Pancreas (tissue), 10 donors: ENCODE data around the gene NUTM2E. TPM values are rescaled to one million over a fixed set of nuclear protein-coding genes. Genes with fewer than 3 reads are reported as not detected.
"Not testable (repeated sequence)": the region's sequence is repeated elsewhere in the genome, so short reads cannot be mapped to it uniquely, and the experiment has no call there.

Source experiments
- ATAC-seq, 4 donors: fragments of 200-7000 bp; cut with Tn5 transposase; one replicate each; pipeline versions ENCODE4 v1.8.0 to v1.9.1; 2020; ENCODE audit warnings: mild to moderate bottlenecking in 4 of 4, moderate library complexity in 4 of 4
- DNase-seq, 6 donors: peaks; one replicate each; pipeline ENCODE4 v3.0.0-alpha.2; 2020
- FAIRE-seq: peaks from 2 replicates; lab custom pipeline; 2012; peaks lifted over from hg19 to GRCh38; lab: Jason Lieb, UNC
- H3K27ac ChIP-seq, 4 donors: fragments of 200-600 bp; sonication (generic); 1 replicate in 3 of 4; 2 replicates in 1 of 4; pipeline versions ENCODE4 v1.5.0 to v1.8.0; 2020
- H3K27me3 ChIP-seq, 4 donors: fragments of 200-600 bp; one replicate each; pipeline ENCODE4 v1.8.0; 2021
- H3K36me3 ChIP-seq, 3 donors: fragments of 200-600 bp; sonication (generic) in 1 of 3; one replicate each; pipeline versions ENCODE4 v1.5.0 to v1.8.0; 2020 to 2021
- H3K4me1 ChIP-seq, 3 donors: fragments of 200-600 bp; one replicate each; pipeline ENCODE4 v1.8.0; 2021
- H3K4me3 ChIP-seq, 4 donors: fragments of 200-600 bp; sonication (generic) in 2 of 4; one replicate each; pipeline versions ENCODE4 v1.5.0 to v1.8.0; 2020 to 2021
- H3K9me3 ChIP-seq, 4 donors: fragments of 200-600 bp; one replicate each; pipeline ENCODE4 v1.8.0; 2021
- WGBS, 2 donors: extraction: QIAGEN DNeasy Blood & Tissue Kit; methylation state at CpG; one replicate each; pipeline ENCODE4 v1.1.7; 2013; 5-methylcytosine and 5-hydroxymethylcytosine counted together
- intact Hi-C, 3 donors: fragments of 100-400 bp; cut with DNase I; formaldehyde crosslinking; loops; one replicate each; pipeline versions ENCODE4 v1.11.1 to v1.14.2; 2022
- polyA plus RNA-seq, 2 donors: library from polyadenylated mRNA; stranded (reverse); fragments of 200-250 nt; gene quantifications; one replicate each; pipeline ENCODE4 v1.2.3, GENCODE V29; 2013
- total RNA-seq, 6 donors: library from RNA; stranded (reverse); fragmentation: NEBNext Ultra II Directional in 4 of 6; extraction: Animal tissue kit (Norgen Biotek cat#: 25700) in 4 of 6; gene quantifications; one replicate each; pipeline versions ENCODE4 v1.2.1 to v1.2.4, GENCODE V29; 2021 to 2023
- donor health status: healthy with polysubstance abuse.
- donor health status: DM: no; HTN: no; CAD: no; lungs with moderate emphysema.
- donor health status: DM: no; HTN: no; CAD: no.
- donor health status: control.
- donor health status: control.
- donor health status: Bipolar disorder and iron deficiency.
- donor health status: DM: yes; HTN: yes; CAD: no.
- donor health status: DM: no; HTN: no; CAD: no.
- donor health status: DM: no; HTN: no; CAD: no.
- donor health status: DM: yes; HTN: yes; CAD: no.

Gene NUTM2E
- total and polyA plus RNA-seq, 8 donors, result 0.06 to 0.40 (median 0.09) TPM; not detected in 3

- DNase-seq, intact Hi-C loops, H3K36me3 ChIP-seq, H3K9me3 ChIP-seq, ATAC-seq, H3K4me1 ChIP-seq, H3K27ac ChIP-seq, FAIRE-seq, H3K27me3 ChIP-seq, H3K4me3 ChIP-seq: not testable (repeated sequence)
- WGBS, 2 donors, result 72 to 100% methylated on average over 1 to 3 of the region's 3 CpGs
Measured at GRCh38 chr10:79862803-79863202, 36.3 kb downstream of the NUTM2E start.

GRCh38 chr10:79866903-79867551, 40.5 kb downstream of the NUTM2E start:
- H3K27me3 ChIP-seq, DNase-seq, H3K36me3 ChIP-seq, H3K4me3 ChIP-seq, FAIRE-seq, ATAC-seq, H3K27ac ChIP-seq, H3K4me1 ChIP-seq, intact Hi-C loops, H3K9me3 ChIP-seq: not testable (repeated sequence)
- WGBS, 2 donors, result 74 to 90% methylated on average over 3 to 5 of the region's 9 CpGs

GRCh38 chr10:79868023-79868422, 41.5 kb downstream of the NUTM2E start:
- ATAC-seq, intact Hi-C loops, H3K4me3 ChIP-seq, H3K27ac ChIP-seq, H3K36me3 ChIP-seq, FAIRE-seq, DNase-seq, H3K9me3 ChIP-seq, H3K27me3 ChIP-seq, H3K4me1 ChIP-seq: not testable (repeated sequence)
- 89 to 90% methylated on average over 5 of the region's 7 CpGs for WGBS, 2 donors

- FAIRE-seq, H3K4me1 ChIP-seq, H3K27ac ChIP-seq, H3K27me3 ChIP-seq, DNase-seq, H3K4me3 ChIP-seq, H3K9me3 ChIP-seq, H3K36me3 ChIP-seq, intact Hi-C loops: not testable (repeated sequence)
- peak; percentile 88 to 98 (median 93) for ATAC-seq
- 22 to 26% methylated on average over 5 of the region's 5 CpGs for WGBS, 2 donors
Measured at GRCh38 chr10:79869439-79870097, 43.0 kb downstream of the NUTM2E start.

GRCh38 chr10:79871729-79872128, 45.2 kb downstream of the NUTM2E start:
- H3K4me1 ChIP-seq, H3K4me3 ChIP-seq, intact Hi-C loops, H3K9me3 ChIP-seq, H3K36me3 ChIP-seq, ATAC-seq, FAIRE-seq, H3K27me3 ChIP-seq, DNase-seq, H3K27ac ChIP-seq: not testable (repeated sequence)
- 89 to 95% methylated on average over 2 to 3 of the region's 4 CpGs for WGBS, 2 donors

Other genes starting within 250 kb of the NUTM2E start
- gene SFTPA1, start 215.8 kb upstream of the NUTM2E start, total RNA-seq, result 1 to 10 TPM in 3 of 6 donors, under 1 TPM in 1, not detected in 2; 0.28 to 9.6 (median 1.3) TPM
- gene SFTPA1, start 215.8 kb upstream of the NUTM2E start, polyA plus RNA-seq, result 1 to 10 TPM in 1 of 2 donors, under 1 TPM in 1; 0.87 to 1.2 TPM
- gene NUTM2B, start 123.5 kb upstream of the NUTM2E start, total RNA-seq, result 1 to 10 TPM in 1 of 6 donors, under 1 TPM in 5; 0.51 to 1.3 (median 0.85) TPM
- gene NUTM2B, start 123.5 kb upstream of the NUTM2E start, polyA plus RNA-seq, result 1 to 10 TPM; 1.3 to 4.6 TPM
- 1 to 10 TPM; 1.5 to 3.2 (median 2.1) TPM for gene SFTPD, start 122.4 kb downstream of the NUTM2E start, total RNA-seq
- 1 to 10 TPM; 1.7 to 5.9 TPM for gene SFTPD, start 122.4 kb downstream of the NUTM2E start, polyA plus RNA-seq